Hepatocyte (in vitro differentiated cells): ENCODE measurements around the gene ALDH1A3. TPM values are rescaled to one million over a fixed set of nuclear protein-coding genes. Genes with fewer than 3 reads are reported as not detected.

ENCODE experiments used
- DNase-seq: peaks from one replicate; pipeline ENCODE4 v3.0.0-alpha.2; 2016; ENCODE audit warnings: low spot score
- H2AFZ ChIP-seq: fragments of 200-600 bp; sonication (generic); 2 replicates; pipeline ENCODE4 v1.6.0; 2016; ENCODE audit warnings: antibody characterized with exemption, mild to moderate bottlenecking
- H3K27ac ChIP-seq: fragments of 200-600 bp; sonication (generic); 2 replicates; pipeline ENCODE4 v1.5.1; 2016; ENCODE audit warnings: mild to moderate bottlenecking
- H3K27me3 ChIP-seq: fragments of 200-600 bp; sonication (generic); 2 replicates; pipeline ENCODE4 v1.6.1; 2016
- H3K36me3 ChIP-seq: fragments of 200-600 bp; sonication (generic); replicated peaks from 2 replicates; pipeline ENCODE4 v1.5.1; 2016; ENCODE audit warnings: low read depth; ENCODE audit not compliant: insufficient read depth
- H3K4me1 ChIP-seq: fragments of 200-600 bp; sonication (generic); 2 replicates; pipeline ENCODE4 v1.5.1; 2016; ENCODE audit warnings: mild to moderate bottlenecking, moderate library complexity; ENCODE audit not compliant: insufficient read depth
- H3K4me2 ChIP-seq: fragments of 200-600 bp; sonication (generic); 2 replicates; pipeline ENCODE4 v1.6.0; 2016
- H3K4me3 ChIP-seq: fragments of 200-600 bp; sonication (generic); 2 replicates; pipeline ENCODE4 v1.5.1; 2016; ENCODE audit warnings: mild to moderate bottlenecking
- H3K79me2 ChIP-seq: fragments of 200-600 bp; sonication (generic); 2 replicates; pipeline ENCODE4 v1.6.0; 2017; ENCODE audit warnings: mild to moderate bottlenecking
- H3K9me2 ChIP-seq: fragments of 200-600 bp; sonication (generic); replicated peaks from 2 replicates; pipeline ENCODE4 v1.6.0; 2017; ENCODE audit warnings: mild to moderate bottlenecking; ENCODE audit not compliant: insufficient read depth
- H3K9me3 ChIP-seq: fragments of 200-600 bp; sonication (generic); 2 replicates; pipeline ENCODE4 v1.5.1; 2016; ENCODE audit warnings: low read depth, mild to moderate bottlenecking
- H4K20me1 ChIP-seq: fragments of 200-600 bp; sonication (generic); 2 replicates; pipeline ENCODE4 v1.6.0; 2016; ENCODE audit warnings: mild to moderate bottlenecking; ENCODE audit not compliant: insufficient read depth, poor library complexity, severe bottlenecking
- EZH2 ChIP-seq: fragments of 200-600 bp; sonication (generic); IDR thresholded peaks from 2 replicates; pipeline ENCODE4 v1.6.1; 2016; ENCODE audit warnings: antibody characterized with exemption, mild to moderate bottlenecking, borderline replicate concordance
- EZH2phosphoT487 ChIP-seq: fragments of 200-600 bp; sonication (generic); IDR thresholded peaks from one replicate; pipeline ENCODE4 v1.6.1; 2018; ENCODE audit warnings: antibody characterized with exemption, mild to moderate bottlenecking, low read depth, moderate library complexity; ENCODE audit not compliant: unreplicated experiment, severe bottlenecking
- WGBS: methylation state at CpG from one replicate; pipeline ENCODE4 v1.1.6; 2016; ENCODE audit warnings: low lambda C conversion rate; ENCODE audit errors: missing lambda C conversion rate; 5-methylcytosine and 5-hydroxymethylcytosine counted together
- polyA plus RNA-seq: library from polyadenylated mRNA; unstranded; fragments of >200 nt; fragmentation: Nextera tagmentation; extraction: Ambion mirVana; gene quantifications from 2 replicates; pipeline ENCODE4 v1.2.1, GENCODE V29; 2016
- total RNA-seq: library from RNA; depleted of rRNA; stranded (reverse); fragments of >200 nt; gene quantifications from 2 replicates; pipeline ENCODE4 v1.2.3, GENCODE V29; 2014
- TF ChIP-seq, protein P1 (sequence below): fragments of 200-600 bp; sonication (generic); IDR thresholded peaks from 2 replicates; pipeline ENCODE4 v1.5.1; 2016; ENCODE audit warnings: antibody characterized with exemption, mild to moderate bottlenecking; ENCODE audit not compliant: poor library complexity

ALDH1A3 gene
- total and polyA plus RNA-seq, 2 experiments from 2014 or later, result 6.8 to 20.5 TPM

- TF ChIP-seq EZH2phosphoT487 (no peak), EZH2 (no peak)
- TF ChIP-seq, protein P1, sequence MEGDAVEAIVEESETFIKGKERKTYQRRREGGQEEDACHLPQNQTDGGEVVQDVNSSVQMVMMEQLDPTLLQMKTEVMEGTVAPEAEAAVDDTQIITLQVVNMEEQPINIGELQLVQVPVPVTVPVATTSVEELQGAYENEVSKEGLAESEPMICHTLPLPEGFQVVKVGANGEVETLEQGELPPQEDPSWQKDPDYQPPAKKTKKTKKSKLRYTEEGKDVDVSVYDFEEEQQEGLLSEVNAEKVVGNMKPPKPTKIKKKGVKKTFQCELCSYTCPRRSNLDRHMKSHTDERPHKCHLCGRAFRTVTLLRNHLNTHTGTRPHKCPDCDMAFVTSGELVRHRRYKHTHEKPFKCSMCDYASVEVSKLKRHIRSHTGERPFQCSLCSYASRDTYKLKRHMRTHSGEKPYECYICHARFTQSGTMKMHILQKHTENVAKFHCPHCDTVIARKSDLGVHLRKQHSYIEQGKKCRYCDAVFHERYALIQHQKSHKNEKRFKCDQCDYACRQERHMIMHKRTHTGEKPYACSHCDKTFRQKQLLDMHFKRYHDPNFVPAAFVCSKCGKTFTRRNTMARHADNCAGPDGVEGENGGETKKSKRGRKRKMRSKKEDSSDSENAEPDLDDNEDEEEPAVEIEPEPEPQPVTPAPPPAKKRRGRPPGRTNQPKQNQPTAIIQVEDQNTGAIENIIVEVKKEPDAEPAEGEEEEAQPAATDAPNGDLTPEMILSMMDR, result no peak
- Histone ChIP-seq H3K9me2 (no peaks in the 10 kb centered on the region), H3K4me3 (no peak overlapping the region), H3K27ac (no peak overlapping the region), H2AFZ (no peak overlapping the region), H3K4me1 (peaks cover 3% of the 10 kb centered on the region), H3K4me2 (no peak overlapping the region), H4K20me1 (no peaks in the 10 kb centered on the region), H3K79me2 (no peaks in the 10 kb centered on the region), H3K27me3 (peaks cover 76% of the 10 kb centered on the region), H3K9me3 (no peaks in the 10 kb centered on the region), H3K36me3 (no peaks in the 10 kb centered on the region)
- 91% methylated on average over 12 of the region's 14 CpGs for WGBS
- no peak for DNase-seq
Measured at GRCh38 chr15:100881573-100882336, 2.1 kb downstream of the ALDH1A3 start.

DNA sequence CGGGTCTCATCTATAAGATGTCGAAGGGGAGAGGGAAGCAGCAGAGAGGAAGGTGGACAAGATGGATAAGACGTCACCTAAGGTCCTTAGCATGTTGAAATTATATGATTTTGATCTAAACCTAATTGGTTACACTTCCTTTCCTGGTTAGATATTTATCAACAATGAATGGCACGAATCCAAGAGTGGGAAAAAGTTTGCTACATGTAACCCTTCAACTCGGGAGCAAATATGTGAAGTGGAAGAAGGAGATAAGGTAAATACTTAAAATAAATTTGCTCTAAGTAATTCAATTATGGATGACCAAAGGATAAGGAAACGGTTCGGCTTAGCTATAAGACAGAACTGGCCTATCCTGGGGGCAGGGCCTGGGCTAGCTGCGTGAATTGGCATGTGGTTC is 5.5 kb downstream of the ALDH1A3 start:
- H3K4me3 ChIP-seq, result no peak overlapping the region
- H4K20me1 ChIP-seq, result no peaks in the 10 kb centered on the region
- no peak overlapping the region for H2AFZ ChIP-seq
- no peak for DNase-seq
- no peaks in the 10 kb centered on the region for H3K9me2 ChIP-seq
- H3K79me2 ChIP-seq, result no peaks in the 10 kb centered on the region
- H3K4me1 ChIP-seq, result peaks cover 13% of the 10 kb centered on the region
- H3K27me3 ChIP-seq, result peaks cover 54% of the 10 kb centered on the region
- no peaks in the 10 kb centered on the region for H3K9me3 ChIP-seq
- H3K36me3 ChIP-seq, result no peaks in the 10 kb centered on the region
- TF ChIP-seq EZH2phosphoT487, result no peak
- TF ChIP-seq EZH2, result no peak
- TF ChIP-seq, protein P1, result no peak
- no peak overlapping the region for H3K27ac ChIP-seq
- H3K4me2 ChIP-seq, result no peak overlapping the region
- 77% methylated on average over 8 of the region's 8 CpGs for WGBS

DNA sequence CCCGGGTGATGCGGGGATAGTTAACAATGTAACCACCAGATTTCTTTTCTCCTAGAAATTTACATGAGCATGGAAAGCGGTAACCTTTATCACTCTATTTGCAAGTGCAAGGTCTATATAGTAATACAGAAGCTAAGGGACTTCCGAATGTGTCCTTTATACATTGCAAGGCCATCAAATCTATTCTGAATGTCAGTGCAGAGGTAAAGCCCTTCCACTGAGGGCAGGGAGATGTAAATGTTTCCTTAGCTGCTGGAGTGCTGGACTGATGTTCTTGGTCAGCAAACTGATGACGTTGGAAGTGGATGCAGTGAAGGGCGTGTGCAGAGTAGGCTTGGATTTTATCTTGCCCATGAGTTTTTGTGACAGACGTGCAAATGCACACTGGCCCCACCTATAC is 6.2 kb downstream of the ALDH1A3 start:
- H3K27me3 ChIP-seq, result peaks cover 47% of the 10 kb centered on the region

More for the DNA sequence above, 6.2 kb downstream of the ALDH1A3 start:
- Histone ChIP-seq H2AFZ (no peak overlapping the region), H3K9me3 (no peaks in the 10 kb centered on the region), H4K20me1 (no peaks in the 10 kb centered on the region), H3K27ac (no peak overlapping the region), H3K4me1 (peaks cover 12% of the 10 kb centered on the region), H3K36me3 (no peaks in the 10 kb centered on the region), H3K9me2 (no peaks in the 10 kb centered on the region), H3K4me3 (no peak overlapping the region), H3K79me2 (no peaks in the 10 kb centered on the region), H3K4me2 (no peak overlapping the region)
- TF ChIP-seq, protein P1, result no peak
- TF ChIP-seq EZH2phosphoT487, result no peak
- TF ChIP-seq EZH2, result no peak
- 83% methylated on average over 7 of the region's 7 CpGs for WGBS
- no peak for DNase-seq
